ENCODE measurements around the gene CD72.
"Not testable (repeated sequence)": the region's sequence is repeated elsewhere in the genome, so short reads cannot be mapped to it uniquely, and the experiment has no call there.

Gene CD72

DNA sequence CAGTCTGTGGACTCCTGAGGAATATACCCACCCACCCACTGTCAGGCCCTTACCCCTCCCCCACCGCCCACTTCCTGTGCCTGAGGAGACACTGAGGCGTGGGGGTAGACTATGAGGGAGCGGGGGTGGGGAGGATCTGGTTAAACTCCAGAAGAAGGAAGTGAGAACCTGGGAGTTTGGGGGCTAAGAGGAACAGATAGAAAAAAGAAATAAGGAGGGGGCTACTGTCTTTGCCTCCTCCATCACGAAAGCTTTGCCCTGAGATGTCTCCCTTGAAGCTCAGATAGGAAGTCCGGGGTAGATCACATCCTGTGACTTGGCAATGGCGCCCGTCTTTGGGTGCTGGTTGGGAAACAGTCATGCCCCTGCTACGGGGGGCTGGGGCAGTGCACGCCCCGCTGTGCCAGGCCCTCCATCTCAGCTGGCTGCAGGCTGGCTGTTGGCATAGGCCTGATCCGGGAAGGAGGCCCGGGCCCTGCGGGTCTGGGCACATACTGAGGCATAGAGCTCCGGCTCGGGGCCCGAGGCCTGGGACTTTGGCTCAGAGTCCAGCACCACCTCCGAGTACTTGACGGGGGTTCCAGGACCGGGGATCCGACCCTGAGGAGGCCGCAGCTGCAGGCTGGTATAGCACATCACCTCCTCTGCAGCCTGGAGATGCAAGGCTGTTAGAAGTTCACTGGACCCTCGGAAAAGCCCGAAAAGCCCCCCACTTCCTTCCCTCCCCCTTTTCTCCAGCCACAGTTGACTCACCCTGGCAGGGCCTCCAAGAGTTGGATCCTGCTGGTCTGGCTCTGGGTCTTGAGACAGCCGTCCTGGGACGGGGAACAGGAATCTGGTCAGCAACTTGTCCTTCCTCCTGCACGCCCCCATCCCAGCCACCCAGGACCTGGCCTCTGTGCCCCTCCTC, 31.5 kb upstream of the CD72 start:
- DNase-seq (ENCODE audit: low read depth in 2 of 2) = no peak

DNA sequence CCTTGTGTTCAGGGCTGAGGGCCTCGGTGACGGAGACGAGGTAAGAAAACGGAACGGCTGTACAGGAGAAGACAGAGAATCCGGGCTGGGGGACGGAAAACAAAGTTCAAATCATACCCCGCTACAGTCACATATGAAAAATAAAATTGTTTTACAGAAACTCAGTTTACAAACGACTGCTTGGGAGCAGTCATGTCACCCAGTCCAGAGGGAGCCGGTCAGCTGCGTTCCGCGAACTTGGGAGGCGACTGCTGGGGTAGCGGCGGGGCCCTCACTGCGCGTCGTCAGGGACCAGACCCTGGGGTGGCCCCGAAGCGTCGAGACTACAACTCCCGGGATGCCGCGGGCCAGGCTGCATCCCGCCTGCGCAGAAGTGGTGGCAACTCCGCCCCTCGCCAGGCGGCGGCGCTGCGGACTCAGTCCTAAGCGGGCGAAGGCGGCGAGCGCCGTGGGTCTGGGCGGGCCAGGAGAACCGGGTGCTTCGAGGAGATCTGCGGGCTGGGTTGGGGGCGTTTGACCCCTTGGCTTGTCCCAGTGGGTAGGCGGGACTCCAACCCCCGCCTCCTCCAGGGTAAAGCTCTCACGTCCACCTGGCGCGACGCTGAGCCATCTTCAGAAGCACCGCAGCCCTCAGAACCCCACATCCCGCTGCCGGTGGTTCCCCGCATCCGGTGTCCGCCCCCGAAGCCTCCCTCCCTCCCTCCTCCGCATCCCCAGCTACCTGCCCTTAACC, 28.5 kb upstream of the CD72 start:
- peak; percentile 87 to 90 for DNase-seq (ENCODE audit: low read depth in 2 of 2)

DNA sequence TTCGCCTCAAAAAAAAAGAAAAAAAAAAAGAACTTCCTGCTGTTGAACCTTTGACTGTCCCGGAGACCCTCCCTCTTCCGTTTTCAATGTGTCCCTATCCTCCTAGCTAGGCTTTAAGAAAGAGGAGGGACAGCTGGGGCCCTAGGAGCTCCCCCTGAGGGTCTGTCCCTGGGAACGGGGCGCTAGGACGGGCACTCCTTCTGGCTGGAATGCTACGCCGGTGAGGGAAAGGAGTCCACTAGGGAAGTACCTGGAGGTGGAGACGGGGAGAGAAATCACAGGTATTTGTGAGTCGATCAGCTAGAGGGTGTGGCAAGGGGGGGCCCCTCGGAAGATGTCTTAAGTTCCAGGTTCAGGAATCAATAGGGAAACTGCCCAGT, 27.9 kb upstream of the CD72 start:
- DNase-seq (ENCODE audit: low read depth in 2 of 2) = no peak

DNA sequence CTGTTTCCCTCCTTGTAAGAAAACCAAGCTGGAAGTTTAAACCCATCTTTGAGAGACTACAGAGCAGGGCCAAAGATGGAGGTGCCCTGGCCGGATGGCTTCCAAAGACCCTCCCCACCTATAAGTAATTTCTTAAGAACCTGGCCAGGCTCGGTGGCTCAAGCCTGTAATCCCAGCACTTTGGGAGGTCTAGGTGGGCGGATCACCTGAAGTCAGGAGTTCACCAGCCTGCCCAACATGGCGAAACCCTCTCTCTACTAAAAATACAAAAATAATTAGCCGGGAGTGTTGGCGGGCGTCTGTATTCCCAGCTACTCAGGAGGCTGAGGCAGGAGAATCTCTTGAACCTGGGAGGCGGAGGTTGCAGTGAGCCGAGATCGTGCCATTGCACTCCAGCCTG, 27.5 kb upstream of the CD72 start:
- DNase-seq (ENCODE audit: low read depth in 2 of 2) = not testable (repeated sequence)

DNA sequence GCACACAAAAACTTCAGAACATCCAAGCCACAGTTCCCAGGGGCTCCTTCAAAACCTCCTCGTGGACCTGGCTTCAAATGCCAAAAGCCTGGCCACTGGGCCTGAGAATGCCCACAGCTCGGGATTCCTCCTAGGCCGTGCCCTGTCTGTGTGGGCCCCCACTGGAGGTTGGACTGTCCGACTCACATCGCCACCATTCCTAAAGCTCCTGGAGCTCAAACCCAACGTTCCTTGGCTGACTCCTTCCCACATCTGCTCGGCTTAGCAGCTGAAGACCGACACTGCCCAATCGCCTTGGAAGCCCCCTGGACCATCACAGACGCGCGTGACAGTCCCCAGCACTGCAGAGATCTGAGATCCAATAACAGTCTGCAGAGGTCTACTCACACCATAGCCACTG, 24.8 kb upstream of the CD72 start:
- no peak for DNase-seq (ENCODE audit: low read depth in 2 of 2)

DNA sequence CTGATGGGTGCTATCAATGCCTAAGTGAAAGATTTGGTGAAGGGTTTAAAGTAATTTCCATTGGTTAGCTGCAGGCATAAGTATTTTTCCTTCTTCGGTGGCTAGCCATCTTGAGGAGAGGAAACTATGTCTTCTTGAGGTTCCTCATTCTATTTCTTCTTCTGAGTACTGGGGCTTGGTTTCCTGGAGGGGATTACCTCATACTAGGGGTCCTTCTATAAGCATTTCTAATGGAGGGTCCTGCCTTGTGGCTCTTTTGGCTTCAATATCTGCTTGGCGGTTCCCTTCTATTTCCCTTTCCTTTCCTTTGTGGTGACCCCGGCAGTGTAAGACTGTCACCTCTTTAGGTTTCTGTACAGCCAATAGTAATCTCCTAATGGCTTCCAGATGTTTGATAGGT, 23.3 kb upstream of the CD72 start:
- DNase-seq (ENCODE audit: low read depth in 2 of 2) = not testable (repeated sequence)

DNA sequence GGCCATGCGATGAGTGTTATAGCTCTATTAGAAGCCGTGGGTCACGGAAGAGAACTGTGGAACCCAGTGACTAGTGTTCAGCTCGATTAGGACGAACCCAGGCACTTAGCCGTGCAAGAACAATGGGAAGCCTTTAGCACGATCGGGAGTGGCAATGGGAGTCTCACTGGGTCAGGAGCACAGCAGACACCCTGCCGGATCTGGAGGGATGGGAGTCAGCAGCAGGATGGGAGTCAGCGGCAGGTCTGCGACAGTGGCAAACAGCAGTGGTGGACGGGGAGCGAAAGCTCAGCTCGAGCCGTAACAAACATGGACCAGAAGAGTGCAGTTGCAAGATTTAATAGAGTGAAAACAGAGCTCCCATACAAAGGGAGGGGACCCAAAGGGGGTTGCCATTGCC, 22.2 kb upstream of the CD72 start:
- DNase-seq (ENCODE audit: low read depth in 2 of 2) = not testable (repeated sequence)

DNA sequence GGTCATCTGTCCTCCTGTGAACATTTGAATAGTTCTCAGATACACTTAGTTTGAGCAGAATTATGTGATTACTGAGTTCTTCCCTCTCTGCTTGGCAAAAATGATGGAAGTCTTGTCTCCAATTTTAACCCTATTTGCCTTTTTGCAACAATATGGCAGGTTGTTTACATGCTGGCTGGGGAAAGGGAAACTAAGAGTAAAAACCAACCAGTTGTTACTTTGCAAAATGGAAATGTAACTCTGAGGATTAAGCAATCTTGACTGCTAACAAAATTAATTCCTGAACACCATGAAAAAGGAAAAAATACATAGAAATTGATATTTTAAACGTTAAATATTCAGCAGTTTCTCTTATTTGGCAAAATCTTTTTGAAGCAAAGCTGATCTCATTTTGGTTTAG, 21.4 kb upstream of the CD72 start:
- no peak for DNase-seq (ENCODE audit: low read depth in 2 of 2)

DNA sequence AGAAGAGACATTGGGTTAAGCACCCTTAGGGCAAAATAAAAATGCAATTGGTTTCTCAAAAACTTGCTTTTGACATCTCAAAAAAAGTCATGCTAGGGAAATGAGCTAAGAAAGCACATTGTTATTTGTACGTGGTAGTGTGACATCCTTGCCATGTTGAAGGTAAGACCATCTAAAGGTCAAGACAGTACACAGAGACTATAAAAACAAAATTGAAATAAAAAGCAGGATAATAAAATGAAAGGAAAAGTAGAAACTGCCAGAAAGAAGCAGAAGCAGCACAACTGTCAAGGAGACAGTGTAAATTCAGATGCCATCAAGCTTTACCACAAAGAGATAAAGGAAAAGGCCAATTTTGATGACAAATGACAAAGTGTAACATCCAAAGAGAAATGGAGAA, 21.0 kb upstream of the CD72 start:
- not testable (repeated sequence) for DNase-seq (ENCODE audit: low read depth in 2 of 2)

DNA sequence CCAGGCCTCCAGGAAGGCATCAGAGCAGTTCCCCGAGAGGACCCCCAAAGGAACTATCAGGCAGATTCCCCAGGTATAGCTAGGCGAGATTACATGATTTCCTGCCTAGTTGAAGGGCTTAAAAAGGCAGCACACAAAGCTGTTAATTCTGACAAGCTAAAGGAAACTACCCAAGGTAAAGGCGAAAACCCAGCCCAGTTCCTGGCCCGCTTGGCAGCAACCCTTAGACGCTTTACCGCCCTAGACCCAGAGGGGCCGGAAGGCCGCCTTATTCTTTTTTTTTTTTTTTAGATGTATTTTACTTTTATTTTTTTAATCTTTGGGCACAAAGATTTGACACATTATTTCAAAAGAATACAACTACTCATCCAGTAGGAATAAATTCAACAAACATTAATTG, 20.5 kb upstream of the CD72 start:
- DNase-seq (ENCODE audit: low read depth in 2 of 2) = not testable (repeated sequence)

DNA sequence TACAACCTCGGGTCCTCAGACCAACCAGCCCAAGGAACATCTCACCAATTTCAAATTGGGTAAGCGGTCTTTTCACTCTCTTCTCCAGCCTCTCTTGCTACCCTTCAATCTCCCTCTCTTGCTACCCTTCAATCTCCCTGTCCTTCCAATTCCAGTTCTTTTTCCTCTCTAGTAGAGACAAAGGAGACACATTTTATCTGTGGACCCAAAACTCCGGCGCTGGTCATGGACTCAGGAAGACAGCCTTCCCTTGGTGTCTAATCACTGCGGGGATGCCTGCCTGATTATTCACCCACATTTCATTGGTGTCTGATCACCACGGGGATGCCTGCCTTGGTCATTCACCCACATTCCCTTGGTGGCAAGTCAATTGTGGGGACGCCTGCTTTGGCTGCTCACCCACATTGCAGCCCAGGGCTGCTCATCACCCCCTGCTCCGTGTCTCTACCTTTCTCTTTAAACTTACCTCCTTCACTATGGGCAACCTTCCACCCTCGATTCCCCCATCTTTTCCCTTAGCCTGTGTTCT, 19.3 kb upstream of the CD72 start:
- DNase-seq (ENCODE audit: low read depth in 2 of 2) = not testable (repeated sequence)

DNA sequence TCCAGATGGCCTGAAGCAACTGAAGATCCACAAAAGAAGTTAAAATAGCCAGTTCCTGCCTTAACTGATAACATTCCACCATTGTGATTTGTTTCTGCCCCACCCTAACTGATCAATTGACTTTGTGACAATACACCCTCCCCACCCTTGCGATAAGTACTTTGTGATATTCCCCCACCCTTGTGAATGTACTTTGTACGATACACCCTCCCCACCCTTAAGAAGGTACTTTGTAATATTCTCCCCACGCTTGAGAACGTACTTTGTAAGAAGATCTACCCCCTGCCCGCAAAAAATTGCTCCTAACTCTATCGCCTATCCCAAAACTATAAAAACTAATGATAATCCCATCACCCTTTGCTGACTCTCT, 18.6 kb upstream of the CD72 start:
- DNase-seq (ENCODE audit: low read depth in 2 of 2) = not testable (repeated sequence)

DNA sequence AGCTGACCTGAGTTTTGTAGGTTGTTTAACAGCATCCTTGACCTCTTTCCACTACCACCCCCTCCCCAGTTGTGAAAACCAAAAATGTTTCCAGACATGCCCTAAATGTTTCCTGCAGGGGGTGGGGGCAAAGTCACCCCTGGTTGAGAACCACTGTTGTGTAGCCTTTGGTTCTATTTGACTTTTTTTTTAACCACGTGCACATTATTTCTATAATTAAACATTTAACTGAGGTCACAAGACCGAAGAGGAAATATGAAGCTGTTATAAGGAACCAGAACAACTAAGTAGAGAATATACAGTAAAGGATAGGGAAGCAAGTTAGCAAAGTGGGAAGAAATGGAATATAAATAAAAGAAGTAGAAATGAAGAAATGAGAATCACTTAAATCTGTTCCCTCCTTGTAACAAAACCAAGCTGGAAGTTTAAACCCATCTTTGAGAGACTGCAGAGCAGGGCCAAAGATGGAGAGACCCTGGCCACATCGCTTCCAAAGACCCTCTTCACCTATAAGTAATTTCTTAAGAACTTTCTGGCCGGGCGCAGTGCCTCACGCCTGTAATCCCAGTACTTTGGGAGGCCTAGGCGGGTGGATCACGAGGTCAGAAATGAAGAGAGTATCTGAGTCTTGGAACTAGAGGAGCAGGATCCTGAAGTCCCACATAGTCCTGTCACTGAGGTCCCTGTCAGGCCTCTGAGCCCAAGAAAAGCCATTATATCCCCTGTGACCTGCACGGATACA, 18.1 kb upstream of the CD72 start:
- no peak for DNase-seq (ENCODE audit: low read depth in 2 of 2)

DNA sequence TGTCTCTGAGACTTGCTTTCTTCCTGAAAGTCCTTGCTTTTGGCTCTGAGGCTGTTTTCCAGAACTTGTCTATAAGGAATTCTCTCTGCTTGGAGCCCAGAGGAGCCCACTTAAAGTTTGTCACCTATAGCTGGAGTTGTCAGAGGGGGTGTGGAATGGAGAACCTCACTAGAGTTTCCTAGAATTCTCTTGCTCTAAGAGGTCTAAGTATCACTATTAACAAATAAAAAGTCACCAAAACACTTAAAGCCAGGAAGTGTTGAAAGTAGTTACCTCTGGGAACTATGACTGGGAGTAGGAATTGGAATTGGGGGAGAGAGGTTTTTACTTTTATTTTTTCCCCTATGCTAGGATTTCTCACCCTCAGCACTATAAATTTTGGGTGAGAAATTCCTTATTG, 17.5 kb upstream of the CD72 start:
- no peak for DNase-seq (ENCODE audit: low read depth in 2 of 2)

DNA sequence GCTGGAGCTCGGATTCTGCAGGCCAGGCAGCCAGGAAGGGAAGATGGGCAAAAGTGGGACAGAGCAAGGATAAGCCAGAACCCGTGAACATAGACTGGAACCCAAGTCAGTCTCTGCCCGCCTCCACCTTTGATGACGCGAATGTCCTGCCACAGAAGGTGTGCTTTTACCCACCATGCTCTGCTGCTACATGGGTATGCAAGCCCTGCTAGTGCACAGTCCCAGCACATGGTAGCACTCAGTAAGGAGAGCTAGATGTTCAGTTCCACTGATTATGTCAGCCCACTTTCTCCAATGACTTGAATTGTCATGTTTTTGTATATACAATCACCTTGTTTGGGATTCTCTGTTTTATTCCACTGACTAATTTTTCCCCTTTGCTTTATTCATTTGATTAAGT, 11.4 kb upstream of the CD72 start:
- no peak for DNase-seq (ENCODE audit: low read depth in 2 of 2)

DNA sequence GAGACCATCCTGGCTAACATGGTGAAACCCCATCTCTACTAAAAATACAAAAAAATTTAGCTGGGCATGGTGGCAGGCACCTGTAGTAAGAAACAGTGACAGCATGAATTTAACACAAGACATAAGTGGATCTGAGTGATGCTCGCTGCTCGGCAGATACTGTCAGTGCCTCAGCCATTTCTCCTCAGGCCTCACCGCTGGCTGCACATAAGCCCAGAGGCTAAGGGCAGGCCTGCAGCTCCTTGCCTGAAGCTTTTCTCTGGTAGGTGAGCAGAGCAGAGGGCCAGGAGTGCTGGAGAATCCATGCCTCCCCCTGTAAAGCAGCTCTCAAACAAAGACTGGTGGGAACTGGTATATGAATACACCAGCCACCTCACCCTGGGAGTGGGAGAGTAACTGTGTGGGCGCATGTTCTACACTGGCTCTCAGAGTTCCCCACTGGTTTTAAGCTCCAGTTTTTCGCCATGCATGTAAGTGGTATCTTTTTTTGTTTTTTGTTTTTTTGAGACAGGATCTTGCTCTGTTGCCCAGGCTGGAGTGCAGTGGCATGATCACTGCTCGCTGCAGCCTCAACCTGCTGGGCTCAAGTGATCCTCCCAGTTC, 10.3 kb upstream of the CD72 start:
- no peak for DNase-seq (ENCODE audit: low read depth in 2 of 2)

DNA sequence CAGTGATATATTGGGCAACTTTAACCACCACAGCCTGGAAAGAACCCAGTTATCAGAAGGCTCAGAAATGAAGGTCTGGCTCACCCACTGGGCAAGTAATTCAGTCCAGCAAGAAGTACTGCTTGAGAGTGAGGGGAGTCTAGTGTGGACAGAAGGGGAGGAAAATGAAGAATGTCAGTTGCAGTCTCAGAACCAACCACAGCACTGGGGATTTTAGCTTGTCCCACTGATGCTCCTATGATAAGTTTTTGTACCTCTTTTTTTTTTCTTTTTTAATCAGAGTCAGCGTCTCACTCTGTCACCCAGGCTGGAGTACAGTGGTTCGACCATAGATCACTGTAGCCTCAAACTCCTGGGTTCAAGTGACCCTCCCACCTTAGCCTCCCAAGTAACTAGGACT, 9.4 kb upstream of the CD72 start:
- no peak for DNase-seq (ENCODE audit: low read depth in 2 of 2)

DNA sequence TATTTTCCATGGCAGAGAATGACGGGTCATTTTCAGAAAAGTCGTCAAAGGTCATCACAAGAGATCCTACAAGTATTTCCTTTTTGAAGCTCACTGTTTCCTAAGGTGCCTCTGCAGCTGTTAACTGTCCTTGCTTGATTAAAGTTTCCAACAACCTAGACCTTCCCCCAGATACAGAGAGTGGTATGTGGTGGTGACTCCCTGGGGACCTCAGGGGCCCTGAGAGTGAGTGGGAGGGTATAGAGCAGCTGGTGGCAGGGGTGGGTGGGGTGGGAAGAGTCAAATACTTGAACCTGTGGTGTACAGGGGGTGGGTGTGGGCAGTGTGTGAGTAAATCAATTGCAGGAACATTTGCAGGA, 1.6 kb upstream of the CD72 start:
- no peak for DNase-seq (ENCODE audit: low read depth in 2 of 2)

DNA sequence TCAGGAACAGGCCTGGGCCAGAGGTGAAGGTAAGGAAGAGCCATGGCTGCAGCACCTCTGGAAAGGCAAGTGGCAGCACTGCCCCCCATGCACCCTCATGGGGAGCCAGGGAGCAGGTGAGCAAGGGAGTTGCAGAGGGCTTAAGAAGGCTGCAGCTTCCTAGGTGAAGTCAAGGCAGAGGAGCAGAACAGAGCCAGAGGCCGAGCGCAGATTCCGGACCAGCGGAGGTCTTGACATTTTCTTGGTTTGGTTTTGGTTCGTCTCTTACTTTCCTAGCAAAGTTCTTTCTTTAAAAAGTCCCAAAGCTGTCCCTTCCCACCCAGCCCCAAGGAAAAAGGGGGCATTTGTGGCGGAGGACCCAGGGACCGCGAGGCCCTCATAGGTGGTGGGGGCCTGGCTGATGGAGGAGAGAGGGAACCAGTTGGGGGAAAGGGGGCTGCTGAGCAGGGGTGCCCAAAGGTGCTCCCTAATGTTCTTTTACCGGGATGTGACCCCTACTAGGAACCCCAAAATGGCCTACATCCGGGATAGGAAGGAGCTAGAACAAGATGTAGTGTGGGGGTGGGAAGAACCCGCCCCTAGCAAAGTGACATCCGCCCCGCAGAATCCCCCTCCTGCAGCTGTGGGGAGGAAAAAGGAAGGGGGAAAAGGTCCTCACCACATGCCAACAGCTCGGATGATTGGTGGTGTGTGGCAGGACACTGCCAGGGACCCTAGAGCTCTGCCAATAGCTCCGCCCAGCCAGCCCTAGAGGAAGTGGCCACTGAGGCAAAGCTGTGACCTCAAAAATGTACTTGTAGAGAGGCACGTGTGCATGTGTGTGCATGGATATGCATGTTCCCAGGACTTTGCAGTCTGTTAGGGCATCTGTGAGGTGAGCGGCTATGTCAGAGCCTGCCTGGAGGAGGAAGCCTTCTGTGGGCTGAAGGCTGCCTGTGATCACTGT, 914 bp upstream of the CD72 start:
- peak; percentile 8 to 16 for DNase-seq (ENCODE audit: low read depth in 2 of 2)

DNA sequence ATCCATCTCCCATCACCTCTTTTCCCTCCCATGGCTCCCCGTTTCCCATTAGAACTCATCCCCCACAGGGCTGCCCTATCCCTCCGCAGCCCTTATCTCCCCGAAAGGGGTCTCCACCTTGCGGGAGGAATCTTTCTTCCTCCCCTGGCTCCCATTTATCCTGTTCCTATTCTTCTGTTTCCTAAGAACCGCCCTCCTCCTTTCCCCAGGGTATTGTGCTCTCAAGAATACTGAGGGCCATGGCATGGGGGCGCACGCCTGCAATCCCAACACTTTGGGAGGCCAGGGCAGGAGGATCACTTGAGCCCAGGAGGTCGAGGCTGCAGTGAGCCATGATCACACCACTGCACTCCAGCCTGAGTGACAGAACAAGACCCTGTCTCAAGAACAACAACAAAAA, 665 bp downstream of the CD72 start:
- no peak for DNase-seq (ENCODE audit: low read depth in 2 of 2)

Data from stimulated activated CD4-positive, alpha-beta T cell treated with anti-CD3 and anti-CD28 coated beads, Interleukin-4, amount 100 ng/mL, for 48 hours (primary cell).